Endothelial cell of umbilical vein (primary cell): ENCODE data around the gene CDX1. TPM values are rescaled to one million over a fixed set of nuclear protein-coding genes. Genes with fewer than 3 reads are reported as not detected.

Experiments
- BruUV-seq: library from RNA; stranded (reverse); fragments of 400-500 nt; replicated peaks from 2 replicates; lab custom pipeline; 2021; lab: Mats Ljungman, UMichigan
- CTCF ChIA-PET: fragments of 300-600, 350-600 bp; sonication (Branson Sonifier 250); formaldehyde crosslinking; loops from one replicate; lab custom pipeline; 2021; ENCODE audit warnings: antibody characterized with exemption, inconsistent platforms; lab: Charles Lee
- POLR2A ChIA-PET: fragments of 300-600, 350-600 bp; sonication (Branson Sonifier 250); formaldehyde crosslinking; loops from one replicate; lab custom pipeline; 2021; ENCODE audit warnings: antibody characterized with exemption, inconsistent platforms; lab: Charles Lee
- DNase-seq: peaks from one replicate; pipeline ENCODE4 v3.0.0-alpha.2; 2011; ENCODE audit warnings: low read depth, low spot score
- FAIRE-seq: peaks from 2 replicates; lab custom pipeline; 2011; peaks lifted over from hg19 to GRCh38; lab: Jason Lieb, UNC
- H2AFZ ChIP-seq: 2 replicates; pipeline ENCODE4 v1.6.0; 2012; ENCODE audit warnings: low read depth, low read length, control low read depth, inconsistent platforms
- H3K27ac ChIP-seq: 2 replicates; pipeline ENCODE4 v1.5.1; 2011; ENCODE audit warnings: low read depth, mild to moderate bottlenecking, control low read depth, low read length, moderate library complexity; ENCODE audit not compliant: insufficient read depth
- H3K27me3 ChIP-seq, 2 experiments: 2 replicates each; pipeline versions ENCODE4 v1.6.0 to v1.6.1; 2011; ENCODE audit warnings: low read length in 2 of 2, mixed read lengths in 1 of 2; ENCODE audit not compliant: control insufficient read depth in 2 of 2, insufficient read depth in 2 of 2
- H3K36me3 ChIP-seq, 2 experiments: 2 replicates in 1 of 2; 3 replicates in 1 of 2; pipeline ENCODE4 v1.5.1; 2011; ENCODE audit warnings: low read length in 2 of 2, mild to moderate bottlenecking in 1 of 2, moderate library complexity in 1 of 2; ENCODE audit not compliant: control insufficient read depth in 2 of 2, insufficient read depth in 2 of 2; ENCODE audit errors: extremely low read depth in 1 of 2
- H3K4me1 ChIP-seq: 3 replicates; pipeline ENCODE4 v1.5.1; 2011; ENCODE audit warnings: mild to moderate bottlenecking, low read length; ENCODE audit not compliant: control insufficient read depth, insufficient read depth; ENCODE audit errors: extremely low read depth
- H3K4me2 ChIP-seq: 2 replicates; pipeline ENCODE4 v1.6.1; 2011; ENCODE audit warnings: low read length, control low read depth, mixed read lengths; ENCODE audit not compliant: insufficient read depth
- H3K4me3 ChIP-seq, 3 experiments: fragments of 200-600 bp in 1 of 3; sonication (generic), shearing (Covaris generic) in 1 of 3; replicated peaks in 1 of 3; 2 replicates each; pipeline ENCODE4 v1.5.1; 2011 to 2016; ENCODE audit warnings: control low read depth in 3 of 3, low read length in 3 of 3, mild to moderate bottlenecking in 2 of 3, inconsistent platforms in 1 of 3, low read depth in 1 of 3, moderate library complexity in 1 of 3; ENCODE audit not compliant: insufficient read depth in 1 of 3
- H3K79me2 ChIP-seq: 2 replicates; pipeline ENCODE4 v1.6.0; 2012; ENCODE audit warnings: low read length, inconsistent platforms; ENCODE audit not compliant: control insufficient read depth, insufficient read depth
- H3K9ac ChIP-seq: replicated peaks from 2 replicates; pipeline ENCODE3; 2011; ENCODE audit warnings: low read length, control low read depth; ENCODE audit not compliant: insufficient read depth; ENCODE audit errors: extremely low read depth
- H3K9me1 ChIP-seq: replicated peaks from 3 replicates; pipeline ENCODE4 v1.6.0; 2011; ENCODE audit warnings: mild to moderate bottlenecking, low read length; ENCODE audit not compliant: control insufficient read depth, insufficient read depth; ENCODE audit errors: extremely low read depth
- H3K9me3 ChIP-seq: replicated peaks from 2 replicates; pipeline ENCODE4 v1.5.1; 2012; ENCODE audit warnings: low read length, inconsistent platforms; ENCODE audit not compliant: control insufficient read depth, insufficient read depth
- H4K20me1 ChIP-seq: replicated peaks from 2 replicates; pipeline ENCODE3; 2011; ENCODE audit warnings: mild to moderate bottlenecking, low read length; ENCODE audit not compliant: control insufficient read depth, insufficient read depth; ENCODE audit errors: extremely low read depth
- EZH2 ChIP-seq: IDR thresholded peaks from 2 replicates; pipeline ENCODE4 v1.6.1; 2012; ENCODE audit warnings: borderline replicate concordance, low read depth, mild to moderate bottlenecking, moderate library complexity, low read length, inconsistent platforms; ENCODE audit not compliant: severe bottlenecking
- FOS ChIP-seq: IDR thresholded peaks from 2 replicates; pipeline ENCODE4 v1.6.1; 2011; ENCODE audit warnings: mild to moderate bottlenecking, low read length, moderate library complexity, borderline replicate concordance; ENCODE audit not compliant: insufficient read depth
- GATA2 ChIP-seq: IDR thresholded peaks from 2 replicates; pipeline ENCODE4 v1.7.0; 2011; ENCODE audit warnings: low read depth, mild to moderate bottlenecking, moderate library complexity, mixed read lengths, low read length; ENCODE audit not compliant: insufficient read length, insufficient read depth
- JUN ChIP-seq: IDR thresholded peaks from 2 replicates; pipeline ENCODE4 v1.6.1; 2011; ENCODE audit warnings: borderline replicate concordance, low read depth; ENCODE audit not compliant: insufficient read length, insufficient read depth
- MYC ChIP-seq: IDR thresholded peaks from one replicate; pipeline ENCODE4 v1.6.1; 2011; ENCODE audit warnings: mild to moderate bottlenecking, low read depth, low read length
- POLR2A ChIP-seq: IDR thresholded peaks from 2 replicates; pipeline ENCODE4 v1.6.1; 2012; ENCODE audit warnings: low read depth, mild to moderate bottlenecking, control low read depth, low read length
- POLR2AphosphoS5 ChIP-seq: IDR thresholded peaks from 2 replicates; pipeline ENCODE4 v1.6.1; 2012; ENCODE audit warnings: low read depth, mild to moderate bottlenecking, control low read depth, low read length, moderate library complexity; ENCODE audit not compliant: insufficient read depth
- dilution Hi-C: fragments of 300-500 bp; cut with MboI; formaldehyde crosslinking; loops from one replicate; pipeline ENCODE4 v1.15.0; 2019; ENCODE audit warnings: low sequenced_read_pairs; ENCODE audit not compliant: extremely low pct_ligation_motif_present
- intact Hi-C: fragments of 100-400 bp; cut with micrococcal nuclease; formaldehyde crosslinking; loops from one replicate; pipeline ENCODE4 v1.10.0; 2022
- polyA plus RNA-seq, 4 experiments: library from polyadenylated mRNA; depleted of rRNA in 3 of 4; stranded (reverse) in 3 of 4; unstranded in 1 of 4; fragments of >200 nt; gene quantifications; 2 replicates each; pipeline versions ENCODE4 v1.2.1 to v1.2.3, GENCODE V29; 2011 to 2012; ENCODE audit warnings: missing spikeins in 1 of 4
- total RNA-seq: library from RNA; stranded (reverse); gene quantifications from 2 replicates; pipeline ENCODE4 v1.2.3, GENCODE V29; 2021
- TF ChIP-seq, protein P1 (sequence below): IDR thresholded peaks from 2 replicates; pipeline ENCODE4 v1.6.1; 2011; ENCODE audit not compliant: insufficient read depth, insufficient read length
- TF ChIP-seq, protein P2 (sequence below), 2 donors: IDR thresholded peaks; 1 replicate in 1 of 2; 2 replicates in 1 of 2; pipeline ENCODE4 v1.5.1; 2011; ENCODE audit warnings: low read length in 2 of 2, mild to moderate bottlenecking in 2 of 2, moderate library complexity in 2 of 2, control low read depth in 1 of 2, inconsistent platforms in 1 of 2, low read depth in 1 of 2; ENCODE audit not compliant: insufficient read depth in 1 of 2; ENCODE audit errors: extremely low read depth in 1 of 2

CDX1 gene
- total and polyA plus RNA-seq, 2 donors (not counting 3 experiments of a cell fraction or from before 2014, with no cell fraction given): not detected

DNA sequence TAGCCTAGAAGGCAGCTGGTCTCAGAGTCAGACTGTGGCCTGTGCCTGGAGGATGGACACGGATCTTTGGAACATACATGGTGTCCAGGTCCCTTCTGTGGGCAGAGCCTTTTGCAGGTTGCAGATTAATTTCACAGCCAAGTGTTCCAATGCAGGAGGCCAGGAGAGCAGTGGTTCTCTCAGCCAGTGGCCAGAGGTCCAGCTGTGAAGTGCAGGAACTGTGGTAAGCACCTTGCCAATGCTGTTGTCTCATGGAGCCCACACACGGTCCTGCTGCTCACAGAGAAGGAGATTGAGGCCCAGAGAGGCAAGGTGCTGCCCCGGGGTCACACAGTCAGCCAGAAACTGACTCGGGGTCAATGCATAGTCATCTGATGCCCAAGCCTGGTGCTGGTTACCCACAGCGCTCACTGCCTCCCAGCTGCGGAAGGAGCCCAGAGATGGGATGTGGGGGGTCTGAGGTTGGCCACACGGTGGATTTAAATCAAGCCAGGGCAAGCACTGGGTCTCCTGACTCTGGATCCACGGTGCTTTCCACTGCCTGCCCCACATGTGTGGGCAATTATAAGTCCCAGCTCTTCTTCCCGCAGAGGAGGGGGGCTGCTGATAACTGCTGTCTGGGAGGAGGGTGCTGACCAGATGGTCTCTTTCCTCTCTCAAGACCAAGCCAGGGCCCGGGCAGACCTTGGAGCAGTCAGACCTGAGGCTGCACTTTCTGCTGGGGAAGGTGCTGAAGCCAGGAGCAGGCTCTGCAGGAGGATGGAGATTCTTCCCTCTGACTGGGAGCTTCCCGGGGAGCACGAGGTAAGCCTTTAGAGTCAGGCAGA lies 13.7 kb upstream of the CDX1 start:
- intact Hi-C loops: no loop called here
- POLR2A ChIA-PET: no interaction called here
- H3K27ac ChIP-seq: no peak overlapping the region

More for the DNA sequence above, 13.7 kb upstream of the CDX1 start:
- DNase-seq (no peak), FAIRE-seq (no peak)
- Histone ChIP-seq H3K27me3 (peaks cover 0 to 7% of the 10 kb centered on the region in 2 experiments), H3K4me3 (no peak overlapping the region), H3K36me3 (no peaks in the 10 kb centered on the region), H3K4me1 (peaks cover 5% of the 10 kb centered on the region), H4K20me1 (no peaks in the 10 kb centered on the region), H3K4me2 (no peak overlapping the region), H3K9me3 (no peaks in the 10 kb centered on the region), H2AFZ (no peak overlapping the region), H3K9ac (no peak overlapping the region), H3K9me1 (no peaks in the 10 kb centered on the region), H3K79me2 (no peaks in the 10 kb centered on the region)
- no TSS peak for BruUV-seq
- dilution Hi-C loops: no loop called here
- CTCF ChIA-PET: interaction anchor here (1.1 kb wide), 1 partner anchor 12 kb away, joined by 3 read pairs; no protein-coding TSS in a partner anchor
- TF ChIP-seq POLR2A (no peak), MYC (no peak), EZH2 (no peak), FOS (no peak), GATA2 (no peak), JUN (no peak), POLR2AphosphoS5 (no peak)
- TF ChIP-seq, protein P1, sequence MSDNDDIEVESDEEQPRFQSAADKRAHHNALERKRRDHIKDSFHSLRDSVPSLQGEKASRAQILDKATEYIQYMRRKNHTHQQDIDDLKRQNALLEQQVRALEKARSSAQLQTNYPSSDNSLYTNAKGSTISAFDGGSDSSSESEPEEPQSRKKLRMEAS: no peak
- TF ChIP-seq, protein P2, sequence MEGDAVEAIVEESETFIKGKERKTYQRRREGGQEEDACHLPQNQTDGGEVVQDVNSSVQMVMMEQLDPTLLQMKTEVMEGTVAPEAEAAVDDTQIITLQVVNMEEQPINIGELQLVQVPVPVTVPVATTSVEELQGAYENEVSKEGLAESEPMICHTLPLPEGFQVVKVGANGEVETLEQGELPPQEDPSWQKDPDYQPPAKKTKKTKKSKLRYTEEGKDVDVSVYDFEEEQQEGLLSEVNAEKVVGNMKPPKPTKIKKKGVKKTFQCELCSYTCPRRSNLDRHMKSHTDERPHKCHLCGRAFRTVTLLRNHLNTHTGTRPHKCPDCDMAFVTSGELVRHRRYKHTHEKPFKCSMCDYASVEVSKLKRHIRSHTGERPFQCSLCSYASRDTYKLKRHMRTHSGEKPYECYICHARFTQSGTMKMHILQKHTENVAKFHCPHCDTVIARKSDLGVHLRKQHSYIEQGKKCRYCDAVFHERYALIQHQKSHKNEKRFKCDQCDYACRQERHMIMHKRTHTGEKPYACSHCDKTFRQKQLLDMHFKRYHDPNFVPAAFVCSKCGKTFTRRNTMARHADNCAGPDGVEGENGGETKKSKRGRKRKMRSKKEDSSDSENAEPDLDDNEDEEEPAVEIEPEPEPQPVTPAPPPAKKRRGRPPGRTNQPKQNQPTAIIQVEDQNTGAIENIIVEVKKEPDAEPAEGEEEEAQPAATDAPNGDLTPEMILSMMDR (IDR thresholded peaks at IDR 0.05; ENCODE audit: extremely low read depth in 1 of 2, insufficient read depth in 1 of 2, low read depth in 1 of 2, low read length in 2 of 2): no peak
